IMR-90 (cell line): ENCODE measurements around the gene GGNBP2. TPM values are rescaled to one million over a fixed set of nuclear protein-coding genes. Genes with fewer than 3 reads are reported as not detected.

Experiments used
- ATAC-seq: fragments of 200-7000 bp; cut with Tn5 transposase; 2 replicates; pipeline ENCODE4 v1.9.1; 2020; ENCODE audit warnings: low read depth, mild to moderate bottlenecking, moderate library complexity
- BruUV-seq: library from RNA; stranded (reverse); fragments of 400-500 nt; replicated peaks from 2 replicates; lab custom pipeline; 2021; lab: Mats Ljungman, UMichigan
- CTCF ChIA-PET: fragments of 300-600 bp; formaldehyde crosslinking; extraction: SDS; loops from one replicate; lab custom pipeline; 2021; ENCODE audit warnings: antibody characterized with exemption; lab: Yijun Ruan, JAX
- POLR2A ChIA-PET: fragments of 300-600 bp; sonication (Branson Sonifier 250); formaldehyde crosslinking; loops from one replicate; lab custom pipeline; 2022; ENCODE audit warnings: antibody characterized with exemption; ENCODE audit not compliant: unreplicated experiment; lab: Charles Lee
- DNase-seq: peaks from one replicate; pipeline ENCODE4 v3.0.0; 2013
- H2AFZ ChIP-seq: replicated peaks from 2 replicates; pipeline ENCODE3; 2013; ENCODE audit warnings: low read length, mild to moderate bottlenecking; ENCODE audit not compliant: poor library complexity
- H2AK5ac ChIP-seq: 2 replicates; pipeline ENCODE4 v1.6.1; 2013; ENCODE audit warnings: low read depth, low read length, inconsistent platforms
- H2AK9ac ChIP-seq: replicated peaks from 2 replicates; pipeline ENCODE3; 2013; ENCODE audit warnings: mild to moderate bottlenecking, low read depth, low read length, moderate library complexity; ENCODE audit not compliant: poor library complexity
- H2BK120ac ChIP-seq: 2 replicates; pipeline ENCODE4 v1.6.1; 2013; ENCODE audit warnings: low read depth, low read length, inconsistent platforms
- H2BK15ac ChIP-seq: 3 replicates; pipeline ENCODE4 v1.6.1; 2013; ENCODE audit warnings: low read depth, low read length, inconsistent platforms
- H2BK20ac ChIP-seq: 2 replicates; pipeline ENCODE4 v1.6.1; 2013; ENCODE audit warnings: low read depth, mild to moderate bottlenecking, inconsistent platforms, low read length, moderate library complexity
- H2BK5ac ChIP-seq: 2 replicates; pipeline ENCODE4 v1.6.1; 2013; ENCODE audit warnings: mild to moderate bottlenecking, low read depth, low read length, inconsistent platforms; ENCODE audit not compliant: poor library complexity, severe bottlenecking
- H3K14ac ChIP-seq: replicated peaks from 2 replicates; pipeline ENCODE4 v1.6.1; 2013; ENCODE audit warnings: low read depth, low read length, inconsistent platforms
- H3K18ac ChIP-seq: 2 replicates; pipeline ENCODE4 v1.6.1; 2013; ENCODE audit warnings: low read depth, low read length, control low read depth
- H3K23ac ChIP-seq: 2 replicates; pipeline ENCODE4 v1.6.1; 2013; ENCODE audit warnings: low read depth, low read length, inconsistent platforms
- H3K27ac ChIP-seq: 2 replicates; pipeline ENCODE4 v1.5.1; 2013; ENCODE audit warnings: mild to moderate bottlenecking, control low read depth, low read length; ENCODE audit not compliant: insufficient read depth
- H3K27me3 ChIP-seq: 2 replicates; pipeline ENCODE4 v1.6.1; 2013; ENCODE audit warnings: low read length; ENCODE audit not compliant: control insufficient read depth, insufficient read depth
- H3K36me3 ChIP-seq: 2 replicates; pipeline ENCODE4 v1.6.1; 2013; ENCODE audit warnings: low read length, mixed read lengths; ENCODE audit not compliant: control insufficient read depth, insufficient read depth
- H3K4ac ChIP-seq: 2 replicates; pipeline ENCODE4 v1.6.1; 2013; ENCODE audit warnings: low read depth, low read length, inconsistent platforms
- H3K4me1 ChIP-seq: 2 replicates; pipeline ENCODE4 v1.6.1; 2013; ENCODE audit warnings: low read length, mixed read lengths; ENCODE audit not compliant: control insufficient read depth, insufficient read depth
- H3K4me2 ChIP-seq: 2 replicates; pipeline ENCODE4 v1.6.1; 2013; ENCODE audit warnings: low read depth, mild to moderate bottlenecking, control low read depth, low read length, moderate library complexity
- H3K4me3 ChIP-seq: 2 replicates; pipeline ENCODE4 v1.5.1; 2013; ENCODE audit warnings: low read depth, mild to moderate bottlenecking, control low read depth, low read length, moderate library complexity; ENCODE audit not compliant: insufficient read depth
- H3K56ac ChIP-seq: 2 replicates; pipeline ENCODE4 v1.6.1; 2013; ENCODE audit warnings: low read length, inconsistent platforms; ENCODE audit not compliant: insufficient read depth; ENCODE audit errors: extremely low read depth
- H3K79me1 ChIP-seq, 2 experiments: 2 replicates each; pipeline ENCODE4 v1.6.1; 2013; ENCODE audit warnings: low read length in 2 of 2, inconsistent platforms in 1 of 2, low read depth in 1 of 2
- H3K9ac ChIP-seq: 2 replicates; pipeline ENCODE4 v1.6.1; 2013; ENCODE audit warnings: low read depth, low read length, control low read depth
- H3K9me1 ChIP-seq: 2 replicates; pipeline ENCODE4 v1.6.1; 2013; ENCODE audit warnings: low read length, inconsistent platforms; ENCODE audit not compliant: insufficient read depth
- H3K9me3 ChIP-seq: 2 replicates; pipeline ENCODE4 v1.6.1; 2013; ENCODE audit warnings: low read length; ENCODE audit not compliant: control insufficient read depth, insufficient read depth
- H4K20me1 ChIP-seq: 2 replicates; pipeline ENCODE4 v1.6.1; 2013; ENCODE audit warnings: low read length, inconsistent platforms; ENCODE audit not compliant: insufficient read depth
- H4K5ac ChIP-seq: 2 replicates; pipeline ENCODE4 v1.6.1; 2013; ENCODE audit warnings: mild to moderate bottlenecking, low read depth, low read length, control low read depth
- H4K8ac ChIP-seq, 2 experiments: 2 replicates each; pipeline ENCODE4 v1.6.1; 2013; ENCODE audit warnings: low read depth in 2 of 2, low read length in 2 of 2, control low read depth in 1 of 2, inconsistent platforms in 1 of 2
- H4K91ac ChIP-seq: 2 replicates; pipeline ENCODE4 v1.6.1; 2013; ENCODE audit warnings: low read depth, low read length, inconsistent platforms; ENCODE audit not compliant: insufficient read depth
- BHLHE40 ChIP-seq: fragments of 150-350 bp; IDR thresholded peaks from 2 replicates; pipeline ENCODE4 v1.6.1; 2016; ENCODE audit warnings: mild to moderate bottlenecking, low read depth, low read length
- CEBPB ChIP-seq: IDR thresholded peaks from 2 replicates; pipeline ENCODE4 v1.6.1; 2012; ENCODE audit warnings: low read depth, low read length, improper control_type of control experiment
- CHD1 ChIP-seq: IDR thresholded peaks from 2 replicates; pipeline ENCODE4 v1.6.1; 2012; ENCODE audit warnings: low read depth, low read length, improper control_type of control experiment
- CTCF ChIP-seq: conservative IDR thresholded peaks from 2 replicates; pipeline ENCODE4 v1.5.1; 2012; ENCODE audit warnings: mild to moderate bottlenecking, low read depth, low read length, improper control_type of control experiment
- FOS ChIP-seq: fragments of 150-350 bp; IDR thresholded peaks from 2 replicates; pipeline ENCODE4 v1.6.1; 2016; ENCODE audit warnings: low read depth, low read length
- MAFK ChIP-seq: IDR thresholded peaks from 2 replicates; pipeline ENCODE4 v1.6.1; 2012; ENCODE audit warnings: low read depth, low read length, improper control_type of control experiment
- MAZ ChIP-seq: IDR thresholded peaks from 2 replicates; pipeline ENCODE4 v1.6.1; 2012; ENCODE audit warnings: low read depth, mild to moderate bottlenecking, low read length, improper control_type of control experiment, moderate library complexity, borderline replicate concordance
- MXI1 ChIP-seq: IDR thresholded peaks from 2 replicates; pipeline ENCODE4 v1.6.1; 2012; ENCODE audit warnings: low read depth, mild to moderate bottlenecking, low read length, moderate library complexity, borderline replicate concordance
- NFE2L2 ChIP-seq: fragments of 150-350 bp; IDR thresholded peaks from 2 replicates; pipeline ENCODE4 v1.6.1; 2016; ENCODE audit warnings: low read depth, mild to moderate bottlenecking, low read length
- POLR2A ChIP-seq: IDR thresholded peaks from 2 replicates; pipeline ENCODE4 v1.6.1; 2012; ENCODE audit warnings: mild to moderate bottlenecking, low read depth, low read length
- RAD21 ChIP-seq: IDR thresholded peaks from 2 replicates; pipeline ENCODE4 v1.6.1; 2012; ENCODE audit warnings: low read length, improper control_type of control experiment
- RCOR1 ChIP-seq: IDR thresholded peaks from 2 replicates; pipeline ENCODE4 v1.6.1; 2012; ENCODE audit warnings: mild to moderate bottlenecking, low read length, improper control_type of control experiment; ENCODE audit not compliant: insufficient replicate concordance
- RFX5 ChIP-seq: IDR thresholded peaks from 2 replicates; pipeline ENCODE4 v1.8.0; 2012; ENCODE audit warnings: low read depth, mild to moderate bottlenecking, low read length, moderate library complexity
- SMC3 ChIP-seq: fragments of 150-350 bp; IDR thresholded peaks from 2 replicates; pipeline ENCODE4 v1.6.1; 2016; ENCODE audit warnings: low read depth, mild to moderate bottlenecking, antibody characterized with exemption, low read length, moderate library complexity
- WGBS, 2 experiments: methylation state at CpG; one replicate each; pipeline versions ENCODE4 v1.1.5 to v1.1.7; 2013; ENCODE audit warnings: missing lambda C conversion rate in 2 of 2; ENCODE audit not compliant: insufficient read length in 1 of 2; ENCODE audit errors: extremely low coverage in 2 of 2; 5-methylcytosine and 5-hydroxymethylcytosine counted together
- dilution Hi-C: fragments of 300-500 bp; cut with HindIII; formaldehyde crosslinking; loops from one replicate; pipeline ENCODE4 v1.14.3; 2018; ENCODE audit warnings: low sequenced_read_pairs; ENCODE audit not compliant: unreplicated experiment
- in situ Hi-C: fragments of 300-500 bp; cut with MboI; formaldehyde crosslinking; loops from 3 replicates; pipeline ENCODE4 v1.14.3; 2019; ENCODE audit warnings: low sequenced_read_pairs, inconsistent platforms, mixed read lengths
- intact Hi-C: fragments of 100-400 bp; cut with micrococcal nuclease; formaldehyde crosslinking; loops from 2 replicates; pipeline ENCODE4 v1.10.0; 2022
- polyA plus RNA-seq, 3 experiments: library from polyadenylated mRNA; depleted of rRNA; stranded (reverse); fragments of >200 nt; gene quantifications; 2 replicates each; pipeline ENCODE4 v1.2.3, GENCODE V29; 2012; ENCODE audit warnings: low replicate concordance in 1 of 3
- total RNA-seq: library from RNA; depleted of rRNA; stranded (reverse); fragments of >200 nt; gene quantifications from 2 replicates; pipeline ENCODE4 v1.2.3, GENCODE V29; 2012
- TF ChIP-seq, protein P1 (sequence below): fragments of 150-350 bp; IDR thresholded peaks from 2 replicates; pipeline ENCODE4 v1.6.1; 2016; ENCODE audit warnings: low read depth, mild to moderate bottlenecking, low read length, moderate library complexity, borderline replicate concordance
- TF ChIP-seq, protein P2 (sequence below): fragments of 150-350 bp; IDR thresholded peaks from 2 replicates; pipeline ENCODE4 v1.6.1; 2017; ENCODE audit warnings: mild to moderate bottlenecking, antibody characterized with exemption, low read length, low read depth

GGNBP2 gene
- total and polyA plus RNA-seq, 2 of the 4 experiments (the other 2 are of a cell fraction) = 40.7 to 56.2 TPM

- Histone ChIP-seq H3K4ac (no peak overlapping the region), H3K4me3 (no peak overlapping the region), H2BK5ac (no peak overlapping the region), H3K79me1 (no peaks in the 10 kb centered on the region), H2AK5ac (no peak overlapping the region), H3K18ac (no peak overlapping the region), H2BK20ac (no peak overlapping the region), H3K23ac (no peak overlapping the region), H2BK15ac (no peak overlapping the region), H2AFZ (no peak overlapping the region), H3K9me3 (no peaks in the 10 kb centered on the region), H2BK120ac (no peak overlapping the region), H2AK9ac (no peak overlapping the region), H4K91ac (no peak overlapping the region), H3K27me3 (peaks cover 54% of the 10 kb centered on the region), H3K36me3 (no peaks in the 10 kb centered on the region), H4K20me1 (no peaks in the 10 kb centered on the region; the same call in 1 of the 2 replicates), H3K4me1 (peaks cover 2% of the 10 kb centered on the region; the same call in 1 of the 2 replicates), H3K56ac (no peak overlapping the region), H3K9me1 (no peaks in the 10 kb centered on the region), H4K5ac (no peak overlapping the region), H3K14ac (no peak overlapping the region), H3K9ac (no peak overlapping the region), H3K27ac (no peak overlapping the region), H3K4me2 (no peak overlapping the region), H4K8ac (no peak overlapping the region)
- TF ChIP-seq RFX5 (no peak), MAZ (no peak), BHLHE40 (no peak), NFE2L2 (no peak), RCOR1 (no peak), RAD21 (no peak), CHD1 (no peak), SMC3 (no peak), CTCF (no peak), POLR2A (no peak), MXI1 (no peak), CEBPB (no peak), FOS (no peak), MAFK (no peak)
- TF ChIP-seq, protein P1, sequence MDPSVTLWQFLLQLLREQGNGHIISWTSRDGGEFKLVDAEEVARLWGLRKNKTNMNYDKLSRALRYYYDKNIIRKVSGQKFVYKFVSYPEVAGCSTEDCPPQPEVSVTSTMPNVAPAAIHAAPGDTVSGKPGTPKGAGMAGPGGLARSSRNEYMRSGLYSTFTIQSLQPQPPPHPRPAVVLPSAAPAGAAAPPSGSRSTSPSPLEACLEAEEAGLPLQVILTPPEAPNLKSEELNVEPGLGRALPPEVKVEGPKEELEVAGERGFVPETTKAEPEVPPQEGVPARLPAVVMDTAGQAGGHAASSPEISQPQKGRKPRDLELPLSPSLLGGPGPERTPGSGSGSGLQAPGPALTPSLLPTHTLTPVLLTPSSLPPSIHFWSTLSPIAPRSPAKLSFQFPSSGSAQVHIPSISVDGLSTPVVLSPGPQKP = no peak
- TF ChIP-seq, protein P2, sequence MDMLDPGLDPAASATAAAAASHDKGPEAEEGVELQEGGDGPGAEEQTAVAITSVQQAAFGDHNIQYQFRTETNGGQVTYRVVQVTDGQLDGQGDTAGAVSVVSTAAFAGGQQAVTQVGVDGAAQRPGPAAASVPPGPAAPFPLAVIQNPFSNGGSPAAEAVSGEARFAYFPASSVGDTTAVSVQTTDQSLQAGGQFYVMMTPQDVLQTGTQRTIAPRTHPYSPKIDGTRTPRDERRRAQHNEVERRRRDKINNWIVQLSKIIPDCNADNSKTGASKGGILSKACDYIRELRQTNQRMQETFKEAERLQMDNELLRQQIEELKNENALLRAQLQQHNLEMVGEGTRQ = no peak
- no TSS peak for BruUV-seq
- in situ Hi-C loops (loop anchor here (5.0 to 10.0 kb wide), 2 partner anchors 416 to 614 kb away; no protein-coding TSS in a partner anchor), dilution Hi-C loops (loop anchor here (25.0 kb wide), 1 partner anchor 431 kb away; no protein-coding TSS in a partner anchor), intact Hi-C loops (loop anchor here (10.0 kb wide), 1 partner anchor 314 kb away; the partner anchor contains the start of gene AATF)
- WGBS, 2 experiments = no CpG with 5 or more reads among the region's 4 CpGs
- DNase-seq (no peak), ATAC-seq (no peak)
- ChIA-PET POLR2A (no interaction called here), CTCF (no interaction called here)
Measured at GRCh38 chr17:36631022-36631421, 86.3 kb downstream of the GGNBP2 start.
